NCI-H2107 treated with DMSO at 0.1 percent for 48 hours (cell line): ENCODE data around the gene CCDC57.

Source experiments
- DNase-seq: peaks from one replicate; lab custom pipeline; 2025; ENCODE audit not compliant: unreplicated experiment; lab: John Stamatoyannopoulos, UW

CCDC57 gene

GRCh38 chr17:82084373-82085030 lies 128.1 kb downstream of the CCDC57 start:
- no peak for DNase-seq

- DNase-seq = no peak
These were observed 128.9 kb downstream of the CCDC57 start for GRCh38 chr17:82083533-82084359.

GRCh38 chr17:82083009-82083408 lies 129.6 kb downstream of the CCDC57 start:
- no peak for DNase-seq

GRCh38 chr17:82082456-82082855 lies 130.2 kb downstream of the CCDC57 start:
- no peak for DNase-seq

GRCh38 chr17:82081966-82082365 lies 130.7 kb downstream of the CCDC57 start:
- DNase-seq = no peak

- DNase-seq = no peak
These were observed 131.1 kb downstream of the CCDC57 start for GRCh38 chr17:82081546-82081945.

GRCh38 chr17:82080789-82081464 lies 131.7 kb downstream of the CCDC57 start:
- no peak for DNase-seq

GRCh38 chr17:82080048-82080788 lies 132.4 kb downstream of the CCDC57 start:
- DNase-seq = no peak

- DNase-seq = no peak
These were observed 133.5 kb downstream of the CCDC57 start for GRCh38 chr17:82079001-82079677.

GRCh38 chr17:82078433-82078832 lies 134.2 kb downstream of the CCDC57 start:
- DNase-seq = no peak

- no peak for DNase-seq
These were observed 134.9 kb downstream of the CCDC57 start for GRCh38 chr17:82077617-82078358.

- DNase-seq = no peak
These were observed 135.7 kb downstream of the CCDC57 start for GRCh38 chr17:82076785-82077591.

- DNase-seq = no peak
These were observed 136.4 kb downstream of the CCDC57 start for GRCh38 chr17:82076018-82076784.

- DNase-seq = no peak
These were observed 139.2 kb downstream of the CCDC57 start for GRCh38 chr17:82073446-82073845.

- no peak for DNase-seq
These were observed 139.8 kb downstream of the CCDC57 start for GRCh38 chr17:82072827-82073226.

- DNase-seq = no peak
These were observed 142.0 kb downstream of the CCDC57 start for GRCh38 chr17:82070611-82071010.

- DNase-seq = no peak
These were observed 146.9 kb downstream of the CCDC57 start, which contains the start of gene DUS1L for GRCh38 chr17:82065638-82066303. Gene DUS1L, minus strand, starts transcription at chr17:82065804. Its CDS starts 745 bp downstream, at chr17:82065059.

GRCh38 chr17:82065193-82065637 lies 147.4 kb downstream of the CCDC57 start:
- DNase-seq = no peak
